SK-N-SH (cell line): ENCODE measurements around the gene CDK8.

Experiments
- EZH2phosphoT487 ChIP-seq: fragments of 200-600 bp; sonication (generic); IDR thresholded peaks from 2 replicates; pipeline ENCODE4 v1.6.1; 2017; ENCODE audit warnings: low read depth, mixed run types, mild to moderate bottlenecking, antibody characterized with exemption, moderate library complexity, borderline replicate concordance
- TF ChIP-seq, protein P1 (sequence below): fragments of 200-600 bp; sonication (generic); IDR thresholded peaks from 2 replicates; pipeline ENCODE4 v1.6.1; 2017; ENCODE audit warnings: antibody characterized with exemption, mild to moderate bottlenecking, moderate library complexity

DNA sequence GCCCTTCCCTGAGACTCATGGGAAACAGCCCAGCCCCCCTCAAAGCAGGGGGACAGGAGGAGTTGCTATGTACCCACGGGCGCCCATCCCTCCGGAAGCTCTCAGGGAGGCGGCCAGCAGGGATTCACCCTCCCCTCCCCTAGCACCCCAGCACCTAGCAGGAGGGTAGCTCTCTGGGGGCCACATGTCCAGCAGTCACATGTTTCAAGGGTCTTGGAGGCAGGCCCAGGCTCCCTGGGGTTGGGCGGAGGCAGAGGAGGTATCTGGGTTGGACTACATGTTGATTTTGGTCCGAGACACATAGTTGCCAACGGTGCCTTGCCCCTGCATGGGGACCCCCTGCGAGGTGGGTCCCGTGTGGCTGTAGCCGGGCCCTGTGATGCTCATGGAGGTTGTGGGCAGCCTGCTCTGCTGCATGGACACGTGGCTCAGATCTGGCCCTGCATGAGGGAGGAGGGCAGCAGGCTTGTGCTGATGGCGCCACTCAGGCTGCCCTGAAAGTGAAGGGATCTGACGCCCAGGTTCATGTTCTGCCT is 24.8 kb upstream of the CDK8 start:
- TF ChIP-seq EZH2phosphoT487: no peak
- TF ChIP-seq, protein P1, sequence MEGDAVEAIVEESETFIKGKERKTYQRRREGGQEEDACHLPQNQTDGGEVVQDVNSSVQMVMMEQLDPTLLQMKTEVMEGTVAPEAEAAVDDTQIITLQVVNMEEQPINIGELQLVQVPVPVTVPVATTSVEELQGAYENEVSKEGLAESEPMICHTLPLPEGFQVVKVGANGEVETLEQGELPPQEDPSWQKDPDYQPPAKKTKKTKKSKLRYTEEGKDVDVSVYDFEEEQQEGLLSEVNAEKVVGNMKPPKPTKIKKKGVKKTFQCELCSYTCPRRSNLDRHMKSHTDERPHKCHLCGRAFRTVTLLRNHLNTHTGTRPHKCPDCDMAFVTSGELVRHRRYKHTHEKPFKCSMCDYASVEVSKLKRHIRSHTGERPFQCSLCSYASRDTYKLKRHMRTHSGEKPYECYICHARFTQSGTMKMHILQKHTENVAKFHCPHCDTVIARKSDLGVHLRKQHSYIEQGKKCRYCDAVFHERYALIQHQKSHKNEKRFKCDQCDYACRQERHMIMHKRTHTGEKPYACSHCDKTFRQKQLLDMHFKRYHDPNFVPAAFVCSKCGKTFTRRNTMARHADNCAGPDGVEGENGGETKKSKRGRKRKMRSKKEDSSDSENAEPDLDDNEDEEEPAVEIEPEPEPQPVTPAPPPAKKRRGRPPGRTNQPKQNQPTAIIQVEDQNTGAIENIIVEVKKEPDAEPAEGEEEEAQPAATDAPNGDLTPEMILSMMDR: no peak
